ENCODE data around the gene CD248. TPM values are rescaled to one million over a fixed set of nuclear protein-coding genes. Genes with fewer than 3 reads are reported as not detected.

Gene CD248, protein sequence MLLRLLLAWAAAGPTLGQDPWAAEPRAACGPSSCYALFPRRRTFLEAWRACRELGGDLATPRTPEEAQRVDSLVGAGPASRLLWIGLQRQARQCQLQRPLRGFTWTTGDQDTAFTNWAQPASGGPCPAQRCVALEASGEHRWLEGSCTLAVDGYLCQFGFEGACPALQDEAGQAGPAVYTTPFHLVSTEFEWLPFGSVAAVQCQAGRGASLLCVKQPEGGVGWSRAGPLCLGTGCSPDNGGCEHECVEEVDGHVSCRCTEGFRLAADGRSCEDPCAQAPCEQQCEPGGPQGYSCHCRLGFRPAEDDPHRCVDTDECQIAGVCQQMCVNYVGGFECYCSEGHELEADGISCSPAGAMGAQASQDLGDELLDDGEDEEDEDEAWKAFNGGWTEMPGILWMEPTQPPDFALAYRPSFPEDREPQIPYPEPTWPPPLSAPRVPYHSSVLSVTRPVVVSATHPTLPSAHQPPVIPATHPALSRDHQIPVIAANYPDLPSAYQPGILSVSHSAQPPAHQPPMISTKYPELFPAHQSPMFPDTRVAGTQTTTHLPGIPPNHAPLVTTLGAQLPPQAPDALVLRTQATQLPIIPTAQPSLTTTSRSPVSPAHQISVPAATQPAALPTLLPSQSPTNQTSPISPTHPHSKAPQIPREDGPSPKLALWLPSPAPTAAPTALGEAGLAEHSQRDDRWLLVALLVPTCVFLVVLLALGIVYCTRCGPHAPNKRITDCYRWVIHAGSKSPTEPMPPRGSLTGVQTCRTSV
- 0.30 TPM for total RNA-seq
- polyA plus RNA-seq: under 1 TPM; 0.06 to 0.11 (median 0.10) TPM

DNA sequence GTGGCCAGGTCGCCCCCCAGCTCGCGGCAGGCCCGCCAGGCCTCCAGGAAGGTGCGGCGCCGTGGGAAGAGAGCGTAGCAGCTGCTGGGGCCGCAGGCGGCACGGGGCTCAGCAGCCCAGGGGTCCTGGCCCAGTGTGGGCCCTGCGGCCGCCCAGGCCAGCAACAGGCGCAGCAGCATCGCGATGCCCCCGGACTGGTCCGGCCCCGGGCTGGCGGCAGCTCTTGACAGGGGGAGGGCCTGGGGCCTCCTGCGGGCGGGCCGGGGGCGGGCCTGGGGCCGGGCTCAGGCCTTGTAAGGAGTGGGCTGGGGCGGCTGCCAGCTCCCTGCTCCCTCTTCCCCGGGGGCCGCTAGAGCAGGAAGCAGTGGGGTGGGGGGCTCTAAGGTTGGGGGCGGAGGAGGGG is at the start of gene CD248:
Gene CD248, minus strand, starts transcription at position 196 of the 403 bp plus-strand sequence. Its CDS starts 17 bp downstream, at position 179.
- ATAC-seq (ENCODE audit: low read depth in 2 of 2): no peak
- Mint-ChIP-seq H3K4me3 (peak within 1 kb of the TSS in 3 of 4 donors; percentile 57 to 74 (median 62)), H3K36me3 (no peaks in the 10 kb centered on the region), H3K27ac (peak within 1 kb of the TSS; percentile 95 to 98 (median 96)), H3K4me1 (peaks cover 0 to 63% (median 18%) of the 10 kb centered on the region in 4 donors), H3K9me3 (peaks cover 0 to 7% (median 1%) of the 10 kb centered on the region in 7 donors), H3K27me3 (no peaks in the 10 kb centered on the region)
- H3K27me3 ChIP-seq (ENCODE audit: control insufficient read depth, insufficient read depth, low read length): no peaks in the 10 kb centered on the region
- peaks cover 49% of the 10 kb centered on the region for H3K4me1 ChIP-seq (ENCODE audit: control insufficient read depth, insufficient read depth, low read length, poor library complexity, severe bottlenecking)
- H3K9me3 ChIP-seq (ENCODE audit: control insufficient read depth in 2 of 2, low read length in 2 of 2): no peaks in the 10 kb centered on the region
- H3K4me3 ChIP-seq (ENCODE audit: low read depth, low read length): no peak within 1 kb of the TSS
- H3K36me3 ChIP-seq (ENCODE audit: control insufficient read depth, insufficient read depth, low read length): no peaks in the 10 kb centered on the region
- peak within 1 kb of the TSS; percentile 82 for H3K27ac ChIP-seq (ENCODE audit: insufficient read depth, low read length, poor library complexity, severe bottlenecking)
- DNase-seq: no peak

DNA sequence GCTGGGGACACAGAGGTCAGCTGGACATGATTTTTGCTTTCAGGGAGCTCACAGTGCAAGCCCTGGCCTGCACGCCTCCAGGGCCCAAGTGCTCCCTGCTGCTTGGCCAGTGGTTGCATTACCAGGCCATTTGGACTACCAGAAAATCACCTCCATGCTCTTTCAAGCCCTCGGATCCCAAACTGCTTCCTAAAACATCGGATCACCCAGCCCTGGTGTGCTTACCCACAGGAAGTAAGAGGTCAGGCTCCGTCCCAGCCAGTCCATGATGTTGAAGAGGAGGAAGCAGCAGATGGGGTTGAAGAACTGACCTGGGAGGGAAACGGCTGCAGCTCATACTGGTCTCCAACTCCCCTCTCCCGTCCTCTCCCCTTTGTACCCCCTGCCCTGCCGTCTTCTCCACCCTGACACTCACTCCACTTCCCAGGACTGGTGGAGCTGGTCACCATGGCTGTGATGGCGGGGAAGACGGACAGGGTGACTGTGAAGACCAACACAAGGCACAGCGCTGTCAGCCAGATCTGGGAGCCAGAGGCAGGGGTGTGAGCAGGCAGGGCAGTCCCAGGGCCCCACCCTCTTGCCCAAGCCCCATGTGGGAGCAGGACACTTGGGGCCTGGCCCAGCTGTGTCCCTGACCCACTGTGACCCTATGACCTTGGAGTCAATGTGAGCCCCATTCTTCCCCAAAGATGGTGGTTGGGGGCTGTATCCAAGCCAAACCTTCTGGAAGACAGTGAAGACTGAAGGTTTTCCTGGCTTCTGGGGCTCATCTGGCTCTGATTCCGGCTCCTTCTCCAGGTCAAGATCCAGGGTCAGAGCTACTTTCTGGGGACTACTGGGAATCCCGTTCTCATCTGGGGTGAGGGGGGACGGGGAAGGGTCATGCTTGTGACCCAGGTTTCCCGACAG is 49.1 kb upstream of the CD248 start:
- Histone ChIP-seq H3K27me3 (ENCODE audit: control insufficient read depth, insufficient read depth, low read length) (no peaks in the 10 kb centered on the region), H3K27ac (ENCODE audit: insufficient read depth, low read length, poor library complexity, severe bottlenecking) (no peak overlapping the region), H3K9me3 (ENCODE audit: control insufficient read depth in 2 of 2, low read length in 2 of 2) (no peaks in the 10 kb centered on the region), H3K4me3 (ENCODE audit: low read depth, low read length) (no peak overlapping the region), H3K4me1 (ENCODE audit: control insufficient read depth, insufficient read depth, low read length, poor library complexity, severe bottlenecking) (peaks cover 3% of the 10 kb centered on the region), H3K36me3 (ENCODE audit: control insufficient read depth, insufficient read depth, low read length) (no peaks in the 10 kb centered on the region)
- Mint-ChIP-seq H3K4me1 (peaks cover 0 to 11% (median 6%) of the 10 kb centered on the region in 4 donors), H3K4me3 (peak overlapping the region in 1 of 4 donors; percentile 29), H3K27me3 (no peaks in the 10 kb centered on the region), H3K27ac (no peak overlapping the region), H3K36me3 (no peaks in the 10 kb centered on the region), H3K9me3 (no peaks in the 10 kb centered on the region)
- ATAC-seq (ENCODE audit: low read depth in 2 of 2): no peak
- no peak for DNase-seq

DNA sequence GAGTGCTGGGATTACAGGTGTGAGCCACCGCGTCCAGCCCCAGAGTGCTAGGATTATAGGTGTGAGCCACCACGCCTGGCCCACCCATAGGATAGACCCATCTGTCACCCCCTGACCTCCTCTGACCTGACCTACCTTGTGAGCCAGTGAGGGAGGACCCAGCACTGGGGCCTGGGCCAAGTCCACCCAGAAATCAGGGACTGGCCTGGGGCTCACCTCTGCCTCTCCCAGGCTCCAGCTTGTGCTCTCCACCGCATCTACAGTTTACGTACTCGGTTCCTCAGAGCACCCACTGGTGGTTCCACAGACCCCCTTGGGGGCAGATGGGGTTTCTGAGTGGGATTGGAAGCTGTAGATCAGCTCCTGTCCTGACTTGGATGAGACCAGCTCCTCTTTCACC is 48.3 kb upstream of the CD248 start:
- Mint-ChIP-seq H3K27ac (no peak overlapping the region), H3K9me3 (no peaks in the 10 kb centered on the region), H3K4me1 (peaks cover 0 to 7% (median 6%) of the 10 kb centered on the region in 4 donors), H3K36me3 (no peaks in the 10 kb centered on the region), H3K27me3 (no peaks in the 10 kb centered on the region), H3K4me3 (no peak overlapping the region)
- no peaks in the 10 kb centered on the region for H3K27me3 ChIP-seq (ENCODE audit: control insufficient read depth, insufficient read depth, low read length)
- ATAC-seq (ENCODE audit: low read depth in 2 of 2) (no peak), DNase-seq (no peak)
- H3K27ac ChIP-seq (ENCODE audit: insufficient read depth, low read length, poor library complexity, severe bottlenecking): no peak overlapping the region
- no peak overlapping the region for H3K4me3 ChIP-seq (ENCODE audit: low read depth, low read length)
- no peaks in the 10 kb centered on the region for H3K4me1 ChIP-seq (ENCODE audit: control insufficient read depth, insufficient read depth, low read length, poor library complexity, severe bottlenecking)
- H3K36me3 ChIP-seq (ENCODE audit: control insufficient read depth, insufficient read depth, low read length): no peaks in the 10 kb centered on the region
- no peaks in the 10 kb centered on the region for H3K9me3 ChIP-seq (ENCODE audit: control insufficient read depth in 2 of 2, low read length in 2 of 2)

DNA sequence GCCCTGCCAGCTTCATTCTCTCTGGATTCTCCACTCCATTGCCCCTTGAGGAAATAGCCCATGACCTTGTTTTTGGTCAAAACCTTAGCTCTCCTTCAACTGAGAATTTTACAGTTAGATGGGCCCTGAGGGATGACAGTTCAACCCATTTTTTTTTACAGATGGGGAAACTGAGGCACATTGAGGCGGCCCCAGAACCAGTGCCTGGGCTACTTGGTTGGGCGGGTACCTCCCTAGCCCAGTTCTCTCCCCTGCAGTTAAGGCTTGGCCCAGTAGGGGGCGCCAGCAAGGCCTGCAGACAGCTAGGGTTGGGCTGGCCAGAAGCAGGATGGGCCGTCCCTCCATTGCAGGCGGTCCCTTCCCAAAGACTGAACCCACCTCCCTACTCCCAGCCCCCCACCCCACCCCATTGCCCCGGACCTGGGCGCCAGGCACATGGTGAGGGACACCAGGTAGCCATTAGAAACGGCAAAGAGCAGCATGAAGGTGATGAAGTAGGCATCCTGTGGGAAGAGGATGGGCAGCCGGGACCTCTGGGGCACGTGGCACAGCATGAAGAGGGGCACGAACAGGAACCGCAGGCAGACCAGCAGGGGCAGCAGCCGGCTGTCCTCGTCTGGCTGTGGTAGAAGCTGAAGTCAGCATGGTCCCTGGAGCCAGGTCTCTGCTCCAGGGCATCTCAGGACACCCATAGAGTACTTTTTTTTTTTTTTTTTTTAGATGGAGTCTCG is 47.1 kb upstream of the CD248 start:
- no peaks in the 10 kb centered on the region for H3K36me3 ChIP-seq (ENCODE audit: control insufficient read depth, insufficient read depth, low read length)
- ATAC-seq (ENCODE audit: low read depth in 2 of 2) (peak in 1 of 2 donors; percentile 33), DNase-seq (peak; percentile 41 to 60 (median 49))
- Mint-ChIP-seq H3K27ac (no peak overlapping the region), H3K9me3 (no peaks in the 10 kb centered on the region), H3K4me1 (no peaks in the 10 kb centered on the region), H3K4me3 (no peak overlapping the region), H3K36me3 (no peaks in the 10 kb centered on the region), H3K27me3 (no peaks in the 10 kb centered on the region)
- H3K27ac ChIP-seq (ENCODE audit: insufficient read depth, low read length, poor library complexity, severe bottlenecking): no peak overlapping the region
- no peaks in the 10 kb centered on the region for H3K9me3 ChIP-seq (ENCODE audit: control insufficient read depth in 2 of 2, low read length in 2 of 2)
- no peaks in the 10 kb centered on the region for H3K27me3 ChIP-seq (ENCODE audit: control insufficient read depth, insufficient read depth, low read length)
- no peaks in the 10 kb centered on the region for H3K4me1 ChIP-seq (ENCODE audit: control insufficient read depth, insufficient read depth, low read length, poor library complexity, severe bottlenecking)
- no peak overlapping the region for H3K4me3 ChIP-seq (ENCODE audit: low read depth, low read length)

DNA sequence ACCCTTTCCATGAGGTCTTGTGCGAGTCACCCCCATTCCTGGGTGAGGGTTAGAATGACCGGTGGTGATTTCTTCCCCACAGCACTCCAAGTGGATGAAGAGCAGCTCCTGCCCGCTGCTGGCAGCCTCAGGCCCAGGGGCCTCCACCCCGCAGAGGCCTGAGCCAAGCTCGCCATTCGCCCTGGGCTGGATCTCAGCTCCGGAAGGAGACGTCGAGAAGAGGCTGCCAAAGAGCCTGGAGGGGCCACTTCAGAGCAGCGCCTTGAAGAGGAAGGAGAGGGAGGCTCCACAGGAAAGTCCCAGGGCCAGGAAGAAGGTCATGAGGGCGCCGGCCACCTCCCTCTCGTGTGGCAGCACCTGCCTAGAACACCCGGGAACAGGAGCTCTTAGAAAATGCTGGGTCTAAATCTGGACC is 46.4 kb upstream of the CD248 start:
- H3K27ac Mint-ChIP-seq: no peak overlapping the region
- H3K9me3 Mint-ChIP-seq: no peaks in the 10 kb centered on the region
- no peaks in the 10 kb centered on the region for H3K27me3 Mint-ChIP-seq
- H3K36me3 ChIP-seq (ENCODE audit: control insufficient read depth, insufficient read depth, low read length): no peaks in the 10 kb centered on the region
- peaks cover 3% of the 10 kb centered on the region for H3K36me3 Mint-ChIP-seq
- no peaks in the 10 kb centered on the region for H3K4me1 Mint-ChIP-seq
- H3K9me3 ChIP-seq (ENCODE audit: control insufficient read depth in 2 of 2, low read length in 2 of 2): no peaks in the 10 kb centered on the region
- H3K27me3 ChIP-seq (ENCODE audit: control insufficient read depth, insufficient read depth, low read length): no peaks in the 10 kb centered on the region
- H3K27ac ChIP-seq (ENCODE audit: insufficient read depth, low read length, poor library complexity, severe bottlenecking): no peak overlapping the region
- no peak for DNase-seq
- ATAC-seq (ENCODE audit: low read depth in 2 of 2): no peak
- H3K4me3 ChIP-seq (ENCODE audit: low read depth, low read length): no peak overlapping the region
- H3K4me3 Mint-ChIP-seq: no peak overlapping the region
- no peaks in the 10 kb centered on the region for H3K4me1 ChIP-seq (ENCODE audit: control insufficient read depth, insufficient read depth, low read length, poor library complexity, severe bottlenecking)

DNA sequence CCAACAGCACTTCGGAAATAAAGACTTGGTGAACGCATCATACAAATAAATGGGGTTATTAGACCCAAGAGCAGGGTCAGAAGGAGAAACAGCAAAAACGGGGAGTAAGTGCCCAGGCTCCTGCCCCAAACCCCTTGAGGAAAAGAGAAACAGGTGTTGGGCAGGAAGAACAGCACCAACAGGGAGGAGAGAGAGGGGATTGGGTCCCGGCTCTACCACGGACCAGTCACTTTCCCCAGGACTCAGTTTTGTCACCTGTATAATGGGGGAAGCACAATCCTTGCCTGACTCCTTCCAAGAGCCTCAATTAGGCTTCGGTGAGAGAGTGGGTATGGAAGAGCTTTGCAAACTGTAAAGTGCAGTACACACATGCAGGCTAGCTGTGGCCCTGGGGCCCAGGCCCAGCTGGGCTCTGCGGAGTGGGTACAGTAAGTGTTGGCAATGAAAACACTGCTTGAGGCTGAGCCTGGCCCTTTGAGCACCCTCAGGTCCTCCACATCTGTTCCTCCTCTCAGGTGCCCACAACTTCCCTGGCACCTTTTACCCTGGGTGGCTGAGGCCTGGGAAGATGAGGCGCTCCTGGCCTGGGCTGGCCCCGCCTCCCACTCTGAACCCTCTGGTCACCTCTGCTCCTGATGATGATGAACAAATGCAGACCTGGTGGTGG is 45.8 kb upstream of the CD248 start:
- H3K4me1 Mint-ChIP-seq: no peaks in the 10 kb centered on the region

More for the DNA sequence above, 45.8 kb upstream of the CD248 start:
- Mint-ChIP-seq H3K36me3 (peaks cover 3% of the 10 kb centered on the region), H3K27me3 (no peaks in the 10 kb centered on the region), H3K9me3 (no peaks in the 10 kb centered on the region), H3K4me3 (no peak overlapping the region), H3K27ac (peak overlapping the region in 1 of 3 donors; percentile 58)
- no peak for DNase-seq
- Histone ChIP-seq H3K9me3 (ENCODE audit: control insufficient read depth in 2 of 2, low read length in 2 of 2) (no peaks in the 10 kb centered on the region), H3K27ac (ENCODE audit: insufficient read depth, low read length, poor library complexity, severe bottlenecking) (no peak overlapping the region), H3K4me3 (ENCODE audit: low read depth, low read length) (no peak overlapping the region), H3K4me1 (ENCODE audit: control insufficient read depth, insufficient read depth, low read length, poor library complexity, severe bottlenecking) (no peaks in the 10 kb centered on the region), H3K36me3 (ENCODE audit: control insufficient read depth, insufficient read depth, low read length) (no peaks in the 10 kb centered on the region), H3K27me3 (ENCODE audit: control insufficient read depth, insufficient read depth, low read length) (no peaks in the 10 kb centered on the region)
- no peak for ATAC-seq (ENCODE audit: low read depth in 2 of 2)
